IMR-90 (cell line): ENCODE measurements around the gene FBXL20. TPM values are rescaled to one million over a fixed set of nuclear protein-coding genes. Genes with fewer than 3 reads are reported as not detected.

Source experiments
- ATAC-seq: fragments of 200-7000 bp; cut with Tn5 transposase; 2 replicates; pipeline ENCODE4 v1.9.1; 2020; ENCODE audit warnings: low read depth, mild to moderate bottlenecking, moderate library complexity
- BruUV-seq: library from RNA; stranded (reverse); fragments of 400-500 nt; replicated peaks from 2 replicates; lab custom pipeline; 2021; lab: Mats Ljungman, UMichigan
- CTCF ChIA-PET: fragments of 300-600 bp; formaldehyde crosslinking; extraction: SDS; loops from one replicate; lab custom pipeline; 2021; ENCODE audit warnings: antibody characterized with exemption; lab: Yijun Ruan, JAX
- POLR2A ChIA-PET: fragments of 300-600 bp; sonication (Branson Sonifier 250); formaldehyde crosslinking; loops from one replicate; lab custom pipeline; 2022; ENCODE audit warnings: antibody characterized with exemption; ENCODE audit not compliant: unreplicated experiment; lab: Charles Lee
- DNase-seq: peaks from one replicate; pipeline ENCODE4 v3.0.0; 2013
- H2AFZ ChIP-seq: replicated peaks from 2 replicates; pipeline ENCODE3; 2013; ENCODE audit warnings: low read length, mild to moderate bottlenecking; ENCODE audit not compliant: poor library complexity
- H2AK5ac ChIP-seq: 2 replicates; pipeline ENCODE4 v1.6.1; 2013; ENCODE audit warnings: low read depth, low read length, inconsistent platforms
- H2AK9ac ChIP-seq: replicated peaks from 2 replicates; pipeline ENCODE3; 2013; ENCODE audit warnings: mild to moderate bottlenecking, low read depth, low read length, moderate library complexity; ENCODE audit not compliant: poor library complexity
- H2BK120ac ChIP-seq: 2 replicates; pipeline ENCODE4 v1.6.1; 2013; ENCODE audit warnings: low read depth, low read length, inconsistent platforms
- H2BK15ac ChIP-seq: 3 replicates; pipeline ENCODE4 v1.6.1; 2013; ENCODE audit warnings: low read depth, low read length, inconsistent platforms
- H2BK20ac ChIP-seq: 2 replicates; pipeline ENCODE4 v1.6.1; 2013; ENCODE audit warnings: low read depth, mild to moderate bottlenecking, inconsistent platforms, low read length, moderate library complexity
- H2BK5ac ChIP-seq: 2 replicates; pipeline ENCODE4 v1.6.1; 2013; ENCODE audit warnings: mild to moderate bottlenecking, low read depth, low read length, inconsistent platforms; ENCODE audit not compliant: poor library complexity, severe bottlenecking
- H3K14ac ChIP-seq: replicated peaks from 2 replicates; pipeline ENCODE4 v1.6.1; 2013; ENCODE audit warnings: low read depth, low read length, inconsistent platforms
- H3K18ac ChIP-seq: 2 replicates; pipeline ENCODE4 v1.6.1; 2013; ENCODE audit warnings: low read depth, low read length, control low read depth
- H3K23ac ChIP-seq: 2 replicates; pipeline ENCODE4 v1.6.1; 2013; ENCODE audit warnings: low read depth, low read length, inconsistent platforms
- H3K27ac ChIP-seq: 2 replicates; pipeline ENCODE4 v1.5.1; 2013; ENCODE audit warnings: mild to moderate bottlenecking, control low read depth, low read length; ENCODE audit not compliant: insufficient read depth
- H3K27me3 ChIP-seq: 2 replicates; pipeline ENCODE4 v1.6.1; 2013; ENCODE audit warnings: low read length; ENCODE audit not compliant: control insufficient read depth, insufficient read depth
- H3K36me3 ChIP-seq: 2 replicates; pipeline ENCODE4 v1.6.1; 2013; ENCODE audit warnings: low read length, mixed read lengths; ENCODE audit not compliant: control insufficient read depth, insufficient read depth
- H3K4ac ChIP-seq: 2 replicates; pipeline ENCODE4 v1.6.1; 2013; ENCODE audit warnings: low read depth, low read length, inconsistent platforms
- H3K4me1 ChIP-seq: 2 replicates; pipeline ENCODE4 v1.6.1; 2013; ENCODE audit warnings: low read length, mixed read lengths; ENCODE audit not compliant: control insufficient read depth, insufficient read depth
- H3K4me2 ChIP-seq: 2 replicates; pipeline ENCODE4 v1.6.1; 2013; ENCODE audit warnings: low read depth, mild to moderate bottlenecking, control low read depth, low read length, moderate library complexity
- H3K4me3 ChIP-seq: 2 replicates; pipeline ENCODE4 v1.5.1; 2013; ENCODE audit warnings: low read depth, mild to moderate bottlenecking, control low read depth, low read length, moderate library complexity; ENCODE audit not compliant: insufficient read depth
- H3K56ac ChIP-seq: 2 replicates; pipeline ENCODE4 v1.6.1; 2013; ENCODE audit warnings: low read length, inconsistent platforms; ENCODE audit not compliant: insufficient read depth; ENCODE audit errors: extremely low read depth
- H3K79me1 ChIP-seq, 2 experiments: 2 replicates each; pipeline ENCODE4 v1.6.1; 2013; ENCODE audit warnings: low read length in 2 of 2, inconsistent platforms in 1 of 2, low read depth in 1 of 2
- H3K9ac ChIP-seq: 2 replicates; pipeline ENCODE4 v1.6.1; 2013; ENCODE audit warnings: low read depth, low read length, control low read depth
- H3K9me1 ChIP-seq: 2 replicates; pipeline ENCODE4 v1.6.1; 2013; ENCODE audit warnings: low read length, inconsistent platforms; ENCODE audit not compliant: insufficient read depth
- H3K9me3 ChIP-seq: 2 replicates; pipeline ENCODE4 v1.6.1; 2013; ENCODE audit warnings: low read length; ENCODE audit not compliant: control insufficient read depth, insufficient read depth
- H4K20me1 ChIP-seq: 2 replicates; pipeline ENCODE4 v1.6.1; 2013; ENCODE audit warnings: low read length, inconsistent platforms; ENCODE audit not compliant: insufficient read depth
- H4K5ac ChIP-seq: 2 replicates; pipeline ENCODE4 v1.6.1; 2013; ENCODE audit warnings: mild to moderate bottlenecking, low read depth, low read length, control low read depth
- H4K8ac ChIP-seq, 2 experiments: 2 replicates each; pipeline ENCODE4 v1.6.1; 2013; ENCODE audit warnings: low read depth in 2 of 2, low read length in 2 of 2, control low read depth in 1 of 2, inconsistent platforms in 1 of 2
- H4K91ac ChIP-seq: 2 replicates; pipeline ENCODE4 v1.6.1; 2013; ENCODE audit warnings: low read depth, low read length, inconsistent platforms; ENCODE audit not compliant: insufficient read depth
- MAZ ChIP-seq: IDR thresholded peaks from 2 replicates; pipeline ENCODE4 v1.6.1; 2012; ENCODE audit warnings: low read depth, mild to moderate bottlenecking, low read length, improper control_type of control experiment, moderate library complexity, borderline replicate concordance
- NFE2L2 ChIP-seq: fragments of 150-350 bp; IDR thresholded peaks from 2 replicates; pipeline ENCODE4 v1.6.1; 2016; ENCODE audit warnings: low read depth, mild to moderate bottlenecking, low read length
- WGBS, 2 experiments: methylation state at CpG; one replicate each; pipeline versions ENCODE4 v1.1.5 to v1.1.7; 2013; ENCODE audit warnings: missing lambda C conversion rate in 2 of 2; ENCODE audit not compliant: insufficient read length in 1 of 2; ENCODE audit errors: extremely low coverage in 2 of 2; 5-methylcytosine and 5-hydroxymethylcytosine counted together
- dilution Hi-C: fragments of 300-500 bp; cut with HindIII; formaldehyde crosslinking; loops from one replicate; pipeline ENCODE4 v1.14.3; 2018; ENCODE audit warnings: low sequenced_read_pairs; ENCODE audit not compliant: unreplicated experiment
- in situ Hi-C: fragments of 300-500 bp; cut with MboI; formaldehyde crosslinking; loops from 3 replicates; pipeline ENCODE4 v1.14.3; 2019; ENCODE audit warnings: low sequenced_read_pairs, inconsistent platforms, mixed read lengths
- intact Hi-C: fragments of 100-400 bp; cut with micrococcal nuclease; formaldehyde crosslinking; loops from 2 replicates; pipeline ENCODE4 v1.10.0; 2022
- polyA plus RNA-seq, 3 experiments: library from polyadenylated mRNA; depleted of rRNA; stranded (reverse); fragments of >200 nt; gene quantifications; 2 replicates each; pipeline ENCODE4 v1.2.3, GENCODE V29; 2012; ENCODE audit warnings: low replicate concordance in 1 of 3
- total RNA-seq: library from RNA; depleted of rRNA; stranded (reverse); fragments of >200 nt; gene quantifications from 2 replicates; pipeline ENCODE4 v1.2.3, GENCODE V29; 2012

The FBXL20 gene
- total and polyA plus RNA-seq, 2 of the 4 experiments (the other 2 are of a cell fraction): 4.1 to 13.8 TPM

DNA sequence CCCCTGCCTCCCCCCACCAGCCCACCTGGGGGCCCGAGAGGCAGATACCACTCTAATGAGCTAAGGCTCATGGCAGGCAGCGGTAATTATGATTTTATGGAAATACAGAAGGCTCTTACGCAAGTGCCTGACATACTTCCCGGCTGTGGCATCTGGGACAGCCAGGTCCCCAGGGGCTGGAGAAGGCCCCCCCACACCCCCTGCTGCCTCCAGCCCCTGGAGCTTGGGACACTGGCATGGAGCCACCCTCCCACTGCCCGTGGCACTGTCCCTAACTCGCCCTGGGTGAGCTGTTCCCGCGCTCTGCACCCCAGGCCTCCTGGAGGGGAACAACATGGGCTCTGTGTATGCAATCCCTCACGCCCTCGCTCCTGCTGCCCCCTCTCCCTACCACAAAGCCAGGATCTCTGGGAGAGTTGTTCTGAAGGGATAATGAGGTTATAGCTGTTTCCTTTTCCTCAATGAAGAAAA, 170.3 kb downstream of the FBXL20 start:
- H3K23ac ChIP-seq: no peak overlapping the region
- H2BK20ac ChIP-seq: no peak overlapping the region
- in situ Hi-C loops (no loop called here), intact Hi-C loops (loop anchor here (10.0 kb wide), 1 partner anchor 166 kb away; no protein-coding TSS in a partner anchor), dilution Hi-C loops (no loop called here)
- no peaks in the 10 kb centered on the region for H3K9me3 ChIP-seq
- no peak overlapping the region for H3K56ac ChIP-seq
- H2BK120ac ChIP-seq: no peak overlapping the region
- H4K20me1 ChIP-seq: no peaks in the 10 kb centered on the region
- no peak overlapping the region for H2AK5ac ChIP-seq
- TF ChIP-seq MAZ (no peak), NFE2L2 (no peak)
- POLR2A ChIA-PET: no interaction called here
- H3K18ac ChIP-seq: no peak overlapping the region
- no peak overlapping the region for H3K4me2 ChIP-seq
- H2BK15ac ChIP-seq: no peak overlapping the region
- no peak overlapping the region for H3K4me3 ChIP-seq
- H3K4me1 ChIP-seq: peaks cover 4% of the 10 kb centered on the region
- no TSS peak for BruUV-seq
- H3K36me3 ChIP-seq: no peaks in the 10 kb centered on the region
- no peak overlapping the region for H4K91ac ChIP-seq
- no peak overlapping the region for H3K27ac ChIP-seq
- DNase-seq: no peak
- no peaks in the 10 kb centered on the region for H3K9me1 ChIP-seq
- no peak overlapping the region for H2BK5ac ChIP-seq
- WGBS, 2 experiments: 37% methylated on average over 2 of the region's 10 CpGs; no CpG with 5 or more reads in 1 of the 2 experiments
- H3K79me1 ChIP-seq: no peaks in the 10 kb centered on the region
- no peak overlapping the region for H3K4ac ChIP-seq
- H3K27me3 ChIP-seq: peaks cover 16% of the 10 kb centered on the region
- no peak overlapping the region for H2AFZ ChIP-seq
- no peak for ATAC-seq
- H4K8ac ChIP-seq: no peak overlapping the region
- H4K5ac ChIP-seq: no peak overlapping the region
- no peak overlapping the region for H2AK9ac ChIP-seq
- no peak overlapping the region for H3K14ac ChIP-seq
- H3K9ac ChIP-seq: no peak overlapping the region
- CTCF ChIA-PET: interaction anchor here (0.7 to 1.6 kb wide), 3 partner anchors 14 to 31 kb away, joined by 3 to 8 read pairs (median 4); partner anchors contain the start of gene RPL19
